ENCODE results near the gene DNMT3L. TPM values are rescaled to one million over a fixed set of nuclear protein-coding genes. Genes with fewer than 3 reads are reported as not detected.
"Not testable (repeated sequence)": the region's sequence is repeated elsewhere in the genome, so short reads cannot be mapped to it uniquely, and the experiment has no call there.

DNMT3L gene
- total RNA-seq, 2 experiments from 2014 or later = not detected

- Histone ChIP-seq H2AFZ (ENCODE audit: low read length) (no peak within 1 kb of the TSS), H3K79me2 (ENCODE audit: insufficient read depth, low read depth, low read length) (no peaks in the 10 kb centered on the region), H4K20me1 (ENCODE audit: insufficient read depth, low read length) (no peaks in the 10 kb centered on the region), H3K9me3 (ENCODE audit: low read length) (no peaks in the 10 kb centered on the region), H3K4me2 (ENCODE audit: low read length) (no peak within 1 kb of the TSS), H3K36me3 (ENCODE audit: insufficient read depth, low read length) (no peaks in the 10 kb centered on the region), H3K27ac (ENCODE audit: low read depth, low read length, poor library complexity, severe bottlenecking) (no peak within 1 kb of the TSS), H3K4me3 (ENCODE audit: low read depth, low read length, poor library complexity, severe bottlenecking) (no peak within 1 kb of the TSS), H3K4me1 (ENCODE audit: insufficient read depth, low read length, poor library complexity, severe bottlenecking) (no peaks in the 10 kb centered on the region), H3K9me2 (ENCODE audit: insufficient read depth, low read length) (no peaks in the 10 kb centered on the region)
- ChIA-PET CTCF (ENCODE audit: unreplicated experiment) (no interaction called here), POLR2A (no interaction called here)
- no TSS peak for BruUV-seq (replicated peaks)
- TF ChIP-seq EZH2phosphoT487 (IDR thresholded peaks at IDR 0.05; ENCODE audit: borderline replicate concordance, low read depth, low read length) (no peak), CTCF (conservative IDR thresholded peaks at IDR 0.05; ENCODE audit: low read length) (no peak)
- no peak for DNase-seq (ENCODE audit: low spot score)
- intact Hi-C loops (cut with micrococcal nuclease; ENCODE audit: unreplicated experiment) = no loop called here
Observed at GRCh38 chr21:44285138-44285992, 23.7 kb upstream of the DNMT3L start, which contains the start of gene AIRE. AIRE (plus strand) TSS chr21:44285876; CDS start chr21:44286007, 131 bp downstream.

- intact Hi-C loops (cut with micrococcal nuclease; ENCODE audit: unreplicated experiment) = no loop called here
- DNase-seq (ENCODE audit: low spot score) = no peak
- Histone ChIP-seq H3K9me2 (ENCODE audit: insufficient read depth, low read length) (no peaks in the 10 kb centered on the region), H2AFZ (ENCODE audit: low read length) (no peak overlapping the region), H4K20me1 (ENCODE audit: insufficient read depth, low read length) (no peaks in the 10 kb centered on the region), H3K27ac (ENCODE audit: low read depth, low read length, poor library complexity, severe bottlenecking) (no peak overlapping the region), H3K4me3 (ENCODE audit: low read depth, low read length, poor library complexity, severe bottlenecking) (no peak overlapping the region), H3K79me2 (ENCODE audit: insufficient read depth, low read depth, low read length) (no peaks in the 10 kb centered on the region), H3K4me1 (ENCODE audit: insufficient read depth, low read length, poor library complexity, severe bottlenecking) (no peaks in the 10 kb centered on the region), H3K36me3 (ENCODE audit: insufficient read depth, low read length) (no peaks in the 10 kb centered on the region), H3K4me2 (ENCODE audit: low read length) (no peak overlapping the region), H3K9me3 (ENCODE audit: low read length) (no peaks in the 10 kb centered on the region)
- no TSS peak for BruUV-seq (replicated peaks)
- no peak for TF ChIP-seq CTCF (conservative IDR thresholded peaks at IDR 0.05; ENCODE audit: low read length)
- TF ChIP-seq EZH2phosphoT487 (IDR thresholded peaks at IDR 0.05; ENCODE audit: borderline replicate concordance, low read depth, low read length) = no peak
- ChIA-PET POLR2A (no interaction called here), CTCF (ENCODE audit: unreplicated experiment) (no interaction called here)
Observed at GRCh38 chr21:44283948-44284347, 22.3 kb upstream of the DNMT3L start.

- intact Hi-C loops (cut with micrococcal nuclease; ENCODE audit: unreplicated experiment); H2AFZ ChIP-seq (ENCODE audit: low read length); H3K79me2 ChIP-seq (ENCODE audit: insufficient read depth, low read depth, low read length); DNase-seq (ENCODE audit: low spot score); H3K9me2 ChIP-seq (ENCODE audit: insufficient read depth, low read length); H3K4me2 ChIP-seq (ENCODE audit: low read length); H4K20me1 ChIP-seq (ENCODE audit: insufficient read depth, low read length); H3K4me1 ChIP-seq (ENCODE audit: insufficient read depth, low read length, poor library complexity, severe bottlenecking); CTCF ChIA-PET (ENCODE audit: unreplicated experiment); H3K36me3 ChIP-seq (ENCODE audit: insufficient read depth, low read length); H3K4me3 ChIP-seq (ENCODE audit: low read depth, low read length, poor library complexity, severe bottlenecking); POLR2A ChIA-PET; BruUV-seq (replicated peaks); H3K27ac ChIP-seq (ENCODE audit: low read depth, low read length, poor library complexity, severe bottlenecking); H3K9me3 ChIP-seq (ENCODE audit: low read length): not testable (repeated sequence)
Observed at GRCh38 chr21:44283211-44283785, 21.6 kb upstream of the DNMT3L start.
